ENCODE measurements around the gene CTNNBL1. TPM values are rescaled to one million over a fixed set of nuclear protein-coding genes. Genes with fewer than 3 reads are reported as not detected.

CTNNBL1 gene
- total RNA-seq, 1 experiment from 2014 or later = 55.4 TPM

DNA sequence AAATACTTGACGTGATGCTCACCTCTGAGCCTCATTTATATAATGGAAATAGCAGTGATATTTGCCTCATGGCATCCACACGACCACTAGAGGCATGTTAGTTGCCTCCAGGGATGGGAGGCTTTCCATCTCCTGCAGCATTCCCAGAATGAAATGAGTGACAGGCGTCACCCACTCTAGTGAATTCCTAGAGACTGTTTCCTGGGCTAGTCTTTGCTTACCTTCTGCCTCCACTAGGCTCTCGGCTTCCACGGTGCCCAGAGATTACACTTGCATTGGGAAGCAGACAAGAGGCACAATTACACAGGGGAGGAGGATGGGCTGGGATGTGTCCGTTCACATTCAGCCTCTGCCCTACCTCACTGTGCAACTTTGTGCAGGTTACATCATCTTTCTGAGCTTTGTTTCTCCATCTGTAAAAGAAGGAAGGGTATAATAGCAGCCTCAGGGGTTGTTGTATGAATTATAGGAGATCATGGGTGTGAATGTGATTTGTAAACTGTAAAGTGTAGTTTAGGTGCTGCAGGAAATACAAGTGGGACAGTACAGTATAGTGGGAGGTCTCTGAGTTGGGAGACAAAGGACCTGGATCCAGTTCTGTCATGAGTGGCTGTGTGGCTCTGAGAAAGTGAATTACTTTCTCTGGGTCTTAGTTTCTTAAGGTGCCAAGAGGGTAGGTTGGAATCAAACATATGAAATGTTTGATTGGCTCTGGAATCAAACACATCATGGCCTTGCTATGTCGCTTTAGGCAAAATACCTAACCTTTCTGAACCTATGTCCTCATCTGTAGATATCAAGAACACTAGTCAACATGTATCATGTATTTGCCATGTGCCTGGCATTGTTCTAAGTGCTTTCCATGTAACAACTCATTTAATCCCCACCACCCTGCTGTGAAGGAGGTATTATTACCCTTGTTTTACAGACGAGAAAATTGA is 205.5 kb downstream of the CTNNBL1 start:
- H3K27ac ChIP-seq (ENCODE audit: low read depth, low read length) = no peak overlapping the region
- no peak overlapping the region for H2AFZ ChIP-seq (ENCODE audit: low read depth, low read length, poor library complexity, severe bottlenecking)
- POLR2A ChIA-PET = no interaction called here
- H3K79me2 ChIP-seq (ENCODE audit: insufficient read depth, low read length) = no peaks in the 10 kb centered on the region
- H3K36me3 ChIP-seq (ENCODE audit: control insufficient read depth in 1 of 2, insufficient read depth in 2 of 2, low read length in 2 of 2) = no peaks in the 10 kb centered on the region
- H3K9ac ChIP-seq (ENCODE audit: low read length) = no peak overlapping the region
- TF ChIP-seq, protein P1, sequence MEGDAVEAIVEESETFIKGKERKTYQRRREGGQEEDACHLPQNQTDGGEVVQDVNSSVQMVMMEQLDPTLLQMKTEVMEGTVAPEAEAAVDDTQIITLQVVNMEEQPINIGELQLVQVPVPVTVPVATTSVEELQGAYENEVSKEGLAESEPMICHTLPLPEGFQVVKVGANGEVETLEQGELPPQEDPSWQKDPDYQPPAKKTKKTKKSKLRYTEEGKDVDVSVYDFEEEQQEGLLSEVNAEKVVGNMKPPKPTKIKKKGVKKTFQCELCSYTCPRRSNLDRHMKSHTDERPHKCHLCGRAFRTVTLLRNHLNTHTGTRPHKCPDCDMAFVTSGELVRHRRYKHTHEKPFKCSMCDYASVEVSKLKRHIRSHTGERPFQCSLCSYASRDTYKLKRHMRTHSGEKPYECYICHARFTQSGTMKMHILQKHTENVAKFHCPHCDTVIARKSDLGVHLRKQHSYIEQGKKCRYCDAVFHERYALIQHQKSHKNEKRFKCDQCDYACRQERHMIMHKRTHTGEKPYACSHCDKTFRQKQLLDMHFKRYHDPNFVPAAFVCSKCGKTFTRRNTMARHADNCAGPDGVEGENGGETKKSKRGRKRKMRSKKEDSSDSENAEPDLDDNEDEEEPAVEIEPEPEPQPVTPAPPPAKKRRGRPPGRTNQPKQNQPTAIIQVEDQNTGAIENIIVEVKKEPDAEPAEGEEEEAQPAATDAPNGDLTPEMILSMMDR (IDR thresholded peaks at IDR 0.05 in 2 of 3, conservative IDR thresholded peaks at IDR 0.05 in 1 of 3; ENCODE audit: borderline replicate concordance in 1 of 3, insufficient read depth in 1 of 3, low read depth in 2 of 3, low read length in 2 of 3) = 0 out of 6 replicates have a peak, but pooled peaks of 1 of the 3 experiments have one; percentile 6
- TF ChIP-seq SIN3A (IDR thresholded peaks at IDR 0.05; ENCODE audit: low read depth) = no peak
- H3K4me3 ChIP-seq (replicated peaks in 1 of 2; ENCODE audit: low read depth in 1 of 2, low read length in 2 of 2) = no peak overlapping the region
- H3K4me2 ChIP-seq (ENCODE audit: low read length) = no peak overlapping the region
- BruUV-seq (replicated peaks) = no TSS peak
- intact Hi-C loops (cut with micrococcal nuclease) = loop anchor here (10.0 kb wide), 1 partner anchor 245 kb away; no protein-coding TSS in a partner anchor
- no peaks in the 10 kb centered on the region for H3K4me1 ChIP-seq (ENCODE audit: control insufficient read depth in 1 of 2, insufficient read depth in 2 of 2, low read length in 2 of 2)
- no peak for DNase-seq (ENCODE audit: low read depth, low spot score)
- peaks cover 11% of the 10 kb centered on the region; the same call in 1 of the 2 replicates for H3K27me3 ChIP-seq (ENCODE audit: insufficient read depth, low read length)
- CTCF ChIA-PET = no interaction called here
- RAD21 ChIA-PET (ENCODE audit: low non-redundant PET in 1 of 2, low total read pairs in 2 of 2, uncharacterized antibody in 2 of 2, unreplicated experiment in 2 of 2) = no interaction called here
- H4K20me1 ChIP-seq (ENCODE audit: insufficient read depth) = no peaks in the 10 kb centered on the region
- no peak for ATAC-seq
- H3K9me2 ChIP-seq (ENCODE audit: insufficient read depth) = no peaks in the 10 kb centered on the region
- H3K9me3 ChIP-seq (ENCODE audit: control insufficient read depth in 1 of 2, insufficient read depth in 1 of 2, low read depth in 1 of 2, low read length in 2 of 2) = no peaks in the 10 kb centered on the region

DNA sequence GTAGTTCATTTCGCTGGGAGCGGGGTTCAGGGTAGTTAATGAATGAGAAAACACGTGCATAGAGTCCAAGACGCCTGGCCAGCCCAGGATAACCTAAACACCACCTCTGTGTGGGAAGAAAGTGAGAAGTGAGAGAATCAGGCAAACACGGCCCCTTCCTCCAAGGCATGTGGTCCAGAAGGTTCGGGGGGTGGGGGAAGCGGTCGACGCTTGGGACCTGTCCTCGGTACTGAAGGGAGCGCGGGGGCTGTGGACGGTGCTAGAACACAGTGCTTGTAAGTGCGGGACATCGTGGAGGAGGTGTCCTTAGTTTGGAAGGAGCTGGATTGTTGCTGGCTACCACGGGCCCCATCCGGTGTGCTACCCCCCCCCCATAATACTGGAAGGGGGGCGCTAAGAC is 207.4 kb downstream of the CTNNBL1 start:
- POLR2A ChIA-PET = no interaction called here
- Histone ChIP-seq H3K36me3 (ENCODE audit: control insufficient read depth in 1 of 2, insufficient read depth in 2 of 2, low read length in 2 of 2) (no peaks in the 10 kb centered on the region), H3K9ac (ENCODE audit: low read length) (no peak overlapping the region), H2AFZ (ENCODE audit: low read depth, low read length, poor library complexity, severe bottlenecking) (no peak overlapping the region), H3K4me3 (replicated peaks in 1 of 2; ENCODE audit: low read depth in 1 of 2, low read length in 2 of 2) (no peak overlapping the region), H3K27ac (ENCODE audit: low read depth, low read length) (no peak overlapping the region), H3K79me2 (ENCODE audit: insufficient read depth, low read length) (no peaks in the 10 kb centered on the region), H3K9me2 (ENCODE audit: insufficient read depth) (no peaks in the 10 kb centered on the region), H3K4me1 (ENCODE audit: control insufficient read depth in 1 of 2, insufficient read depth in 2 of 2, low read length in 2 of 2) (no peaks in the 10 kb centered on the region), H3K27me3 (ENCODE audit: insufficient read depth, low read length) (peaks cover 11% of the 10 kb centered on the region; the same call in 1 of the 2 replicates), H3K9me3 (ENCODE audit: control insufficient read depth in 1 of 2, insufficient read depth in 1 of 2, low read depth in 1 of 2, low read length in 2 of 2) (no peaks in the 10 kb centered on the region), H4K20me1 (ENCODE audit: insufficient read depth) (no peaks in the 10 kb centered on the region), H3K4me2 (ENCODE audit: low read length) (no peak overlapping the region)
- no TSS peak for BruUV-seq (replicated peaks)
- RAD21 ChIA-PET (ENCODE audit: low non-redundant PET in 1 of 2, low total read pairs in 2 of 2, uncharacterized antibody in 2 of 2, unreplicated experiment in 2 of 2) = no interaction called here
- CTCF ChIA-PET = no interaction called here
- ATAC-seq (no peak), DNase-seq (ENCODE audit: low read depth, low spot score) (no peak)
- intact Hi-C loops (cut with micrococcal nuclease) = no loop called here
- TF ChIP-seq CBX3 (IDR thresholded peaks at IDR 0.05; ENCODE audit: low read depth) = no peak
- no peak for TF ChIP-seq FOSL1 (IDR thresholded peaks at IDR 0.05; ENCODE audit: low read depth)
- TF ChIP-seq RAD21 (IDR thresholded peaks at IDR 0.05; ENCODE audit: low read depth) = no peak
- TF ChIP-seq ELF1 (IDR thresholded peaks at IDR 0.05; ENCODE audit: borderline replicate concordance, low read depth) = no peak
- no peak for TF ChIP-seq TCF7L2 (IDR thresholded peaks at IDR 0.05; ENCODE audit: borderline replicate concordance, extremely low read depth, insufficient read depth, insufficient read length)
- no peak for TF ChIP-seq YY1 (IDR thresholded peaks at IDR 0.05; ENCODE audit: extremely low read depth, insufficient replicate concordance, low read depth, low read length)
- TF ChIP-seq ZFX (IDR thresholded peaks at IDR 0.05) = no peak
- TF ChIP-seq, protein P2, sequence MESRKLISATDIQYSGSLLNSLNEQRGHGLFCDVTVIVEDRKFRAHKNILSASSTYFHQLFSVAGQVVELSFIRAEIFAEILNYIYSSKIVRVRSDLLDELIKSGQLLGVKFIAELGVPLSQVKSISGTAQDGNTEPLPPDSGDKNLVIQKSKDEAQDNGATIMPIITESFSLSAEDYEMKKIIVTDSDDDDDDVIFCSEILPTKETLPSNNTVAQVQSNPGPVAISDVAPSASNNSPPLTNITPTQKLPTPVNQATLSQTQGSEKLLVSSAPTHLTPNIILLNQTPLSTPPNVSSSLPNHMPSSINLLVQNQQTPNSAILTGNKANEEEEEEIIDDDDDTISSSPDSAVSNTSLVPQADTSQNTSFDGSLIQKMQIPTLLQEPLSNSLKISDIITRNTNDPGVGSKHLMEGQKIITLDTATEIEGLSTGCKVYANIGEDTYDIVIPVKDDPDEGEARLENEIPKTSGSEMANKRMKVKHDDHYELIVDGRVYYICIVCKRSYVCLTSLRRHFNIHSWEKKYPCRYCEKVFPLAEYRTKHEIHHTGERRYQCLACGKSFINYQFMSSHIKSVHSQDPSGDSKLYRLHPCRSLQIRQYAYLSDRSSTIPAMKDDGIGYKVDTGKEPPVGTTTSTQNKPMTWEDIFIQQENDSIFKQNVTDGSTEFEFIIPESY (IDR thresholded peaks at IDR 0.05; ENCODE audit: extremely low read depth, insufficient replicate concordance, low read length) = no peak
- no peak for TF ChIP-seq POLR2A (IDR thresholded peaks at IDR 0.05; ENCODE audit: borderline replicate concordance, extremely low read depth, insufficient read depth, insufficient read length)
- no peak for TF ChIP-seq SRF (IDR thresholded peaks at IDR 0.05; ENCODE audit: low read depth)
- no peak for TF ChIP-seq EZH2phosphoT487 (IDR thresholded peaks at IDR 0.05; ENCODE audit: borderline replicate concordance)
- TF ChIP-seq SP1 (IDR thresholded peaks at IDR 0.05; ENCODE audit: low read depth) = no peak
- no peak for TF ChIP-seq SIN3A (IDR thresholded peaks at IDR 0.05; ENCODE audit: low read depth)
- TF ChIP-seq EZH2 (IDR thresholded peaks at IDR 0.05) = no peak
- no peak for TF ChIP-seq ZNF274 (IDR thresholded peaks at IDR 0.05; ENCODE audit: low read depth, low read length)
- TF ChIP-seq JUND (IDR thresholded peaks at IDR 0.05) = no peak

Data from HCT116 (cell line).